GM12864 (cell line): Measurements from ENCODE around the gene ARFGEF3.
"Not testable (repeated sequence)": the region's sequence is repeated elsewhere in the genome, so short reads cannot be mapped to it uniquely, and the experiment has no call there.

Experiments
- DNase-seq: peaks from one replicate; pipeline ENCODE4 v3.0.0-alpha.2; 2011; ENCODE audit warnings: low read depth
- H3K4me3 ChIP-seq: 2 replicates; pipeline ENCODE4 v1.5.1; 2011; ENCODE audit warnings: mild to moderate bottlenecking, low read depth, low read length, control low read depth
- CTCF ChIP-seq: IDR thresholded peaks from 2 replicates; pipeline ENCODE4 v1.5.1; 2011; ENCODE audit warnings: low read depth, mild to moderate bottlenecking, moderate library complexity, low read length, control low read depth, inconsistent platforms; ENCODE audit errors: missing control alignments

Gene ARFGEF3

DNA sequence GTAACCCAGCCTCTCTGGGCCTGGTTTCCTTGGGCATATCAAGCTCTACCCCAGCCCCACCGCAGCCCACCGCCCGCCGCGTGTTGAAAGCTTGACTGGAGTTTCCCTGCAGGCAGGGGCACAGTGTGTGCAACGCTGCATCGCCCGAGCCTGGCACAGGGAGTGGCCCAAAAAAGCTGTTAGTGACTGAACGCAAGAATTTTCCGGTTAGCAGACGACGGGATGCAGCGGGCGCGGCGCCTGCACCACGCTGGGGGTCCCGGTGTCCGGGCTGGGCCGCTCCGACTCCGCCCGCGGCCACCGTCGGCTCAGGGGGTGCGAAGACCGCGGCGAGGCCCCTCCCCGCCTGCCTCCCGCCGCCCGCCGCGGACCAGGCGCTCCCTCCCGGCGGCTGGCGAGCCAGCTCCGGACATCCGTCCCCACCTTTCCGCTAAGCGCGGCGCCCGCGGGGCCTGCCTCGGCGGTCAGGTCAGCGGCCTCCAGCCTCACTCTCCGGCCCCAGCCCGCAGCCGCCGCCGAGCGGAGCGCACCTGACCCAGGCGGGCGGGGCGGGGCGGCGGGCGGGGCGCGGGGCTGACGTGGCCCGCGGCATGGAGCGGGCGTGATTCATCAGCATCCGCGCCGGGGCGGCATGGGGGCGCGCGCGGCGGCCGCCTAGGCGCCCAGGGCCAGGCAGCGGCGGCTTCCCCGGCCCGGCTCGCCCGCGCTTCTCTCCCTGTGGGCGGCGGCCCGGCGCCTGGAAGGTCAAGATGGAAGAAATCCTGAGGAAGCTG is at the start of gene ARFGEF3:
Gene ARFGEF3 (plus strand): TSS at position 602 of the 773 bp plus-strand sequence. CDS start 148 bp downstream, at position 750.
- TF ChIP-seq CTCF: no peak
- DNase-seq: no peak
- peak within 1 kb of the TSS; percentile 39 for H3K4me3 ChIP-seq

DNA sequence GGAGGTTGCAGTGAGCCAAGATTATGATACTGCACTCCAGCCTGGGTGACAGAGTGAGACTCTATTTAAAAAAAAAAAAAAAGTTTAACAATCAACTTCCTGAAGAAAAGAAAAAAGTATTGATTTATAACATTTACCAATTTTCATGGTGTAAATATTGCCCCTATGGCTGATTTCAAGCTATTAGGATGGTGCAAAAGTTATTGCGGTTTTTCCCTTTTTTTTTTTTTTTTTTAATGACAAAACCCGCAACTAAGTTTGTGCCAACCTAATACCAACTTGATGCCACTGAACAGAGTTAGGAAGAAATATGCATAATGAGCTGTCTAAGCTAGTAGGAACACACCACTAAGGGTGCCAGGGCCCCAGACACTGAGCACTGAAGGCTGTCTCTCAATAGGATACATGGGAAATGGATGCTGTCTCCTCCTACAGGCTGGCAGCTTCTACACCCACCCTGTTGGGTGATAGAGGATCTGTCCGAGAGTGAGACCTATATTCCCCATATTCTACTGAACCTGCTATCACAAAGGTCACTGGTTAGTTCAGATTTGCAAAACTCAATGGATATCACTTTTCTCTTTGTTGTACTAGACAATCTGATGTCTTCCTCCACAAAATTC is 48.0 kb upstream of the ARFGEF3 start:
- no peak for TF ChIP-seq CTCF
- H3K4me3 ChIP-seq: no peak overlapping the region
- no peak for DNase-seq

- H3K4me3 ChIP-seq: no peak overlapping the region
- DNase-seq: no peak
- TF ChIP-seq CTCF: no peak
These were observed 46.5 kb upstream of the ARFGEF3 start for GRCh38 chr6:138115201-138115600.

DNA sequence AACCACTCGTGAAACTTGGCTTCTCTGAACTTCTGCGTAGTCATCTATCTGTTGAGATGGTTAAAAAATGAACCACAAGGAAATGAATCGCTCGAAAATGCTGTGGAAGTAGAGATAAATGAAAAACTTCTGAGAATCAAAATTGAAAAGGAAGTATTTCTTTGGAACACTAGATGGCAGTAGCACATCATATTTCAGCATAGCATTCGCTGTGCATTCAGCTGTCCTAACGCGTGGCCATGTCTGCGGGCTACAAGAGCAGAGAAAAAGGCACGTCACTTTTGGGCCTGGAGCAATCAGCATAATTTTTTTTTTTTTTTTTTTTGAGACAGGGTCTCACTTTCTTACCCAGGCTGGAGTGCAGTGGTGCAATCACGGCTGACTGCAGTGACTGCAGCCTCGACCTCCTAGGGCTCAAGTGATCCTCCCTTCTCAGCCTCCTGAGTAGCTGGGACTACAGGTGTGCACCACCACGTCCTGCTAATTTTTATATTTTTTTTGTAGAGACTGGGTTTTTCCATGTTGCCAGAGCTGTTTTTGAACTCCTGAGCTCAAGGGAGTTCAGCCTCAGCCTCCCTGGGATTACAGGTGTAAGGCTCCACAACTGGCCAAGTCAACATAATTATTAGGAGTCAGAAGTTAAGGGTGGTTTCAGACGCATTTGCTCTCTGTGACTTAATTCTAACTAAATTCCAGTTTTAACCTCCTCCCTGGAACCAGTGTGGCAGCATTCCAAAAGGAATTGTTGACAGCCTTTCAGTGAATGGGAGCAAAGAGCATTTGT is 45.7 kb upstream of the ARFGEF3 start:
- DNase-seq: peak; percentile 22
- no peak overlapping the region for H3K4me3 ChIP-seq
- peak; percentile 64 for TF ChIP-seq CTCF

DNA sequence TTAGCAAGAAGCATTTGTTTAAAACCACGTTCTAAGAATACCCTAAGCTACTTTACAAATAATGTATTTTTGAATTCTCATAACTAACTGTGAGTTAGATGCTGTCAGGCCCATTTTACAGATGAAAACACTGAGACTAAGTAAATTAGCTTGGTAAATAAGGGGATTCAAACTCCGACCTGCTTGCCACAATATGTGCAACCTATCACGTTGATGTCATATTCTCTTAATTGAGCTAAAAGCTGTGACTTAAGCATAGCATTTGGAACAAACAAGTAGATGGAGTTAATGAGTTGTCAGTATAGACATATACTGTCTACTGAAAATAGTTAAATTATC is 45.1 kb upstream of the ARFGEF3 start:
- no peak for TF ChIP-seq CTCF

GRCh38 chr6:138117376-138117914 is 44.3 kb upstream of the ARFGEF3 start:
- no peak overlapping the region for H3K4me3 ChIP-seq
- no peak for DNase-seq
- no peak for TF ChIP-seq CTCF

More for the DNA sequence above, 45.1 kb upstream of the ARFGEF3 start:
- H3K4me3 ChIP-seq: no peak overlapping the region
- DNase-seq: no peak

GRCh38 chr6:138119229-138119628 is 42.5 kb upstream of the ARFGEF3 start:
- H3K4me3 ChIP-seq, DNase-seq: not testable (repeated sequence)
